ENCODE data around the gene KDM6A.
"Not testable (repeated sequence)": the region's sequence is repeated elsewhere in the genome, so short reads cannot be mapped to it uniquely, and the experiment has no call there.

The KDM6A gene

DNA sequence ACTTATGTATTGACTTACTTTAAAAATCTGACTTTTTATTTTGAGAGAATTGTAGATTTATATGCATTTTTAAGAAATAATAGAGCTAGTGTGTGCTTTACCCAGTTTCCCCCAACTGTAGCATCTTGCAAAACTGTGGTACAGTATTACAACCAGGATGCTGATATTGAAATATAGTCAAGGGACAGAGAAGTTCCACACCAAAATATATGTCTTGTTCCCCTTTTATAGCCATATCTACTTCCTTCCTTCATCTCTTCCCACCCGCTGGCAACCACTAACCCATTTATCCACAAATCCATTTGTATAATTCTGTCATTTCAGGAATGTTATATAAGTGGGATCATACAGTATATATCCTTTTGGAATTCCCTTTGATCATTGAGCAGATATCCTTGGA, 16.8 kb downstream of the KDM6A start:
- DNase-seq (ENCODE audit: low read depth in 2 of 2) = no peak

DNA sequence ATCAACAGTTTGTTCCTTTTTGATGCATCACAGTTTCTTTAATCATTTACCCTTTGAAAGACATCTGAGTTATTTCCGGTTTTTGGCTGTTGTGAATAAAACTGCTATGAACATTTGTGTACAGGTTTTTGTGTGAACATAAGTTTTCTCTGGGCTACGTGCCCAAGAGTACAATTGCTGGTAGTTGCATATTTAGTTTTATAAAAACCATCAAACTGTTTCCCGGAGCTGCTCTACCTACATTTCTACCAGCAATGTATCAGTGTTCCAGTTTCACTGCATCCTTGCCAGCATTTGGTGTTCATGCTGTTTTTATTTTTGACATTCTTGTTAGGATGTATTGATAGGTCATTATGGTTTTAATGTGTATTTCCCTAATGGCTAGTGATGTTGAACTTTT, 17.3 kb downstream of the KDM6A start:
- no peak for DNase-seq (ENCODE audit: low read depth in 2 of 2)

DNA sequence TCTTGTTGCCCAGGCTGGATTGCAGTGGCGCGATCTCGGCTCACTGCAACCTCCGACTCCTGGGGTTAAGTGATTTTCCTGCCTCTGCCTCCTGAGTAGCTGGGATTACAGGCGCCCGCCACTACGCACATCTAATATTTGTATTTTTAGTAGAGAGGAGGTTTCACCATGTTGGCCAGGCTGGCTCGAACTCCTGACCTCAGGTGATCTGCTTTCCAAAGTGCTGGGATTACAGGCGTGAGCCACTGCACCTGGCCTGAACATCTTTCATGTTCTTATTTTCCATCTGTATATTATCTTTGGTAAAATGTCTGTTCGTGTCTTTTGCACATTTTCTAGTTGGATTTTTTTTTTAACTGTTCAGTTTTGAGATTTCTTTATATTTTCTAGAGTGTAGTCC, 17.7 kb downstream of the KDM6A start:
- not testable (repeated sequence) for DNase-seq (ENCODE audit: low read depth in 2 of 2)

DNA sequence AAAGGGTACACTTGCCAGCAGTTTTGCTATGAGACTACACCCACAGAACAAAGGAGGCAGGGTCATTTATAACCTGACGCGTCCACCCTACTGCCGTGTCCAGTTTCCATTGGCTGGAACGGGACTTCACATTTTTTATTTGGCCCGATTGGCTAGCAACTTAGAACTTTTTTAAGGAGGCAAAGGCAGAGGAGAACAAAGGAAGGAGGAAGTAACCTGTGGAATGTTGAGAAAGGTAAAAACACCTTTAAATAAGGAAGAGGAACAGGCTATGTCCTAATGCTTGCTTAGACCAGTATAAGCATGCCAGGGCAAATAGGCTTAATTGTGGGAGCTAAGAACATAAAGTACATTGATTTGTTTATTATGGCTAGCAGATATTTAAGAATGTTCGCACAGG, 18.7 kb downstream of the KDM6A start:
- DNase-seq (ENCODE audit: low read depth in 2 of 2) = no peak

DNA sequence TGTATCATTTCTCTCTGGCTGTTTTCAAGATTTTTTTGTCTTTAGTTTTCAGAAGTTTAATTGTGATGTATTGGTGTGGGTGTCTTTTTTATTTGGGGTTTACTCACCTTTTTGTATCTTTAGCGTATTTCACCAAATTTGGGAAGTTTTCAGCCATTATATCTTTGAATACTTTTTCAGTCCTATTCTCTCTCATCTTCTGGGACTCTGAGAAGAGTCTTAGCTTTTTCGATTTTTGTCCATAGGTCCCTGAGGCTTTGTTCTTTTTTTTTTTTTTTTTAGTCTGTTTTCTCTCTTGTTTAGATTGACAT, 23.8 kb downstream of the KDM6A start:
- DNase-seq (ENCODE audit: low read depth in 2 of 2) = no peak

DNA sequence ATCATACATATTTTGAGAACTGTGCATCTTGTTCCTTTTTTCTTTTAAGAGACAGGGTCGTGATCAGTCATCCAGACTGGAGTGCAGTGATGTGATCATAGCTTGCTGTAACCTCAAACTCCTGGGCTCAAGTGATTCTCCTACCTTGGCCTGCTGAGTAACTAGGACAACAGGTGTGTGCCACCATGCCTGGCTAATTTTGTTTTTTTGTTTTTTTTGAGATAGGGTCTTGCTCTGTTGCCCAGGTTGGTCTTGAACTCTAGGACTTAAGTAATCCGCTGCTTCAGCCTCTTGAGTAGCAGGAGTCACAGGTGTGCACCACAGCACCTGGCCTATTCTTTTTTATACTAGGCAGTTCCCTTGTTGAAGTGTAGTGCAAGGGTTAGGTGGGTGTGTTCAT, 24.6 kb downstream of the KDM6A start:
- DNase-seq (ENCODE audit: low read depth in 2 of 2) = no peak

DNA sequence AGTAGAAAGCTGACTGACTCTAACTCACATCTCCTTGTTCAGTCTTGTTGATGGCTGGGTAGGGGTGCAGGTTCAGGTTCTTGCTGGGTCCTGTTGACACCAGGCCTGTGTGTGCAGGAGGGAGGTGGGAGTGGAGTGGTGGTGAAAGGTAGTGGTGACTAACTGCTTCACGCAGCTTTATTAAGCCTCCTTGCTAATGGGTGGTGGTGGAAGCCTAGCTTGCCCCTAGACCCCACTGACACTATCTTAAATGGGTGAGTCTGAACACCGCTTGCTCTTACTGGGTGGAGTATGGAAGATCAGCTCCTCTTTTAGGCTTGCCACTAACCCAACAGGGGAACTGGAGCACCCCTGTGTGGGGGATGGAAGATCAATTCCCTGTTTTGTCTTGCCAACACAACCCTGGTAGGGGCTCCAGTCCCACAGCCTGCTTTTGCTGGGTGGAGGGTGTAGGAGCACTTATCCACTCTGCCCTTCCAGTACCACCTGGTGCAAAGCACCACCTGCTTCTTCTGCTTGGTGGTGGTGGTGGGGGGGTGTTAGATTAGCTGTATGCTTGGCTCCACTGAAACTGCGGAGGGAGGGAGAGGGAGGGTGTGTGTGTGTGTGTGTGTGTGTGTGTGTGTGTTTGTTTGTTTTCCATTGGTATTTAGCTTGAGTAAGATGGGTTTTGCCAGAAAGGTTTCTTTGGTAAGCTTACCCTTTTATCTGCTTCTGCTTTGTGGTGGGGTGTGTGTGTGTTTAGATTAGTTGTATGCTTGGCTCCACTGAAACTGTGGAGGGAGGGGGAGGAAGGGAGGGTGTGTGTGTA, 25.6 kb downstream of the KDM6A start:
- DNase-seq (ENCODE audit: low read depth in 2 of 2) = no peak

DNA sequence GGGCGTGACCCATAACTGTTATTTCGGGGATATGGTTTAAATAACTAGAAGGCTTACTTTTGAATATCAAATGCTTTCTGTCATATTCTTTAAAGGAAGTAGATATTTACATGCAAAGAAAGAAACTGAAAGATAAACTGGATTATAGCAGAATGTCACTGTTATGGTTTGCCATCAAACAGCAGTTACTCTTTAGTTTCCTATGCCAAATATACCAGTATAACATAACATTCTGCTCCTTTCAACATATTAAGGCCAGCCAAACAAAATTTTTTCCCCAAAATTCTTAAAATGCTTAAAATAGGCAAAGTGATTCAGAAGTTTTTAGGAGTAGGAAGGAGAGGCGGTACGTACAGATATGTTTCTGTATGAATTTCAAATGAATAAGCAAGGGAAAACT, 27.0 kb downstream of the KDM6A start:
- no peak for DNase-seq (ENCODE audit: low read depth in 2 of 2)

DNA sequence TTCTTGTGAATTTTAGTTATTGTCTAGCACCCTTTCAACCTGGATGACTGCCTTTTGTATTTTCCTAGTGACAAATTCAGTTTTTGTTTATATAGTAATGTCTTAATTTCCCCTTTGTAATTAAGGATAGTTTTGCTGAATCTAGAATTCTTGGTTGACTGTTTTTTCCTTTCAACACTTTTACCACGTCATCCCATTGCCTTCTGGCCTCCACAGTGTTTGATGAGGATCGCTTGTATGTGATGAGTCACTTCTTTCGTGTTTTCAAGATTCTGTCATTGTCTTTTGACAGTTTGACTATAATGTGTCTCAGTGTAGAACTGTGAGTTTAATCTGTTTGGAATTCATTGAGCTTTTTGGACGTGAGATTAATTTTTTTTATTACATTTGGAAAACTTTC, 30.1 kb downstream of the KDM6A start:
- DNase-seq (ENCODE audit: low read depth in 2 of 2) = no peak

DNA sequence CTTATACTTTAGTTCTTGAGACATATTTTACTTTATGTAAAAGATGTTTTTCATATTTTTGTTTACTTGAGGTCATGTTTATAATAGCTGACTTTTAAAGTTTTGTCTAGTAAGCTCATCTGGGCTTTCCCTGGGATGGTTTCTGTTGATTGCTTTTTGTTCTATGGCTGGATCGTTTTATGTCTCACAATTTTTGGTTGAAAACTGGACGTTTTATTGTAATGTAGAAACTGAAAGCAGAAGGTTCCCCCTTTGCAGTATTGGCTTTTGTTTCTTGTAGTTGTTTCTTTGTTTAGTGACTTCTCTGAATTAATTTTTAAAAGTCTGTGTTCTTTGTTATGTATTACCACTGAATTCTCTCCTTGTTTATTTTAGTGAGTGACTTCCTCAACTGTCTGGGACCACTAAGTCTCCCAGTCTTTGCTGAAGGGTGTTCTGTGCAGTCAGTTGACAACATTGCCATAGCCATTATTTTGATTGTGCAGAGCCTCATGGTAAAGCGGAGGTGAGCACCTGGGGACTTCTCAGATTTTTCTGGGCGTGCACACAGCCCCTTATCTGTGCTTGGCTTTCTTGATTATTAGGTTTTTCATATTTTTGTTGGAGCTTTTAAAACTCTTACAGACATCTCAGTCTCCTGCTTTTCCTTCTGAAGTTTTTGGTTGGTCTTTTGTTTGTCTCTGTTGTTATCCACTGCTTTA, 31.0 kb downstream of the KDM6A start:
- DNase-seq (ENCODE audit: low read depth in 2 of 2) = no peak

DNA sequence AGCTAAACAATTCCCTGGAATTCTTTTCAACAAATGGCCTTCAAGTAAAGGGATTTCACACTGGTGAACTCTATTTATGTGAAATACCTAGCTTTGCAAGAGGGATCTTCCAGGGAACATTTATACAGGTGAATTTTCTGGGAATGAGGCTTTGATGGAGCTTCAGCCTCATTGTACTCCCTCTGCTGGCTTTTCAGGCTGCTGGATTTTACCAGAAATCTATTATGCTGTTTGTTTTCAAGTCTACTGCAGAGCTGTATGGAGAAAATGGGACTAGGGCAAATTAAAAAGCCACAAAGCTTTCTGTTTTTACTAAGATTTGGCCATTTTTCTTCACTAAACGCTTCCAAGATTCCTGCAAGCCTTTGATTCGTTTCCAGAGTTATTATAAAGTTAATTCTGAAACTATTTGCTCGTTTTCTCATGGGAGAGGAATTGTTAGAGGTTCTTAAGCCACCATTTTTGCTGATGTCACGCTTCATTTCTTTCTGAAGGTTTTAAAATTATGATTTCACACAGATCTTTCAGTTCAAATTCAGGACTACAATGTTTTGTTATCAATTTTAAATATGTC, 31.6 kb downstream of the KDM6A start:
- no peak for DNase-seq (ENCODE audit: low read depth in 2 of 2)

DNA sequence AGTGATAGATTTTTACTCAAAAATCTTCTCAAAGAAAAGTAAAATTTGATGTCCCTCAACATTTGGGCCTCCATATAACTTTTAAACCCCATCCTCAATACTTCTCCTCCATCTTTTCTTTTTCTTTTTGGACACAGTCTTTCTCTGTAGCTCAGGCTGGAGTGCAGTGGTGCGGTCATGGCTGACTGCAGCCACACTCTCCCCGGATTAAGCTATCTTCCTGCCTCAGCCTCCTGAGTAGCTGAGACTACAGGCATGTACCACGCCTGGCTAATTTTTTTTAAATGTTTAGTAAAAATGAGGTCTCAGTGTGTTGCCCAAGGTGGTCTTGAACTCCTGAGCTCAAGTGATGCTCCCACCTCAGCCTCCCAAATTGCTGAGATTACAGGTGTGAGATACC, 33.1 kb downstream of the KDM6A start:
- DNase-seq (ENCODE audit: low read depth in 2 of 2) = no peak

DNA sequence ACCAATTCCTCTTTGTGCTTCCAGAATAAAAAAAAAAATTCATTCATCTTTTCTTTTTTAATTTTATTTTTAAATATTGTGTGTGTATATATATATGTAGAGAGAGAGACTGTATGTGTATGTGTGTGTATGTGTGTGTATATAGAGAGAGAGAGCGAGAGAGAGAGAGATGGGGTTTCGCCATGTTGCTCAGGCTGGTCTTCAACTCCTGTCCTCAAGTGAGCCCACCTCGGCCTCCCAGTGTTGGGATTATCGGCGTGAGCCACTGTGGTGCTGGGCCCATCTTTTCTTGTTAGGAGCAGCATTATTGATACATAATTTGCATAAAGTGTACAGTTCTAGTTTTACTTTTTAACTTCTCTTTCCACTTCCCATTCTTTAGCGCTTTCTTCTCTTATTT, 33.6 kb downstream of the KDM6A start:
- DNase-seq (ENCODE audit: low read depth in 2 of 2) = no peak

DNA sequence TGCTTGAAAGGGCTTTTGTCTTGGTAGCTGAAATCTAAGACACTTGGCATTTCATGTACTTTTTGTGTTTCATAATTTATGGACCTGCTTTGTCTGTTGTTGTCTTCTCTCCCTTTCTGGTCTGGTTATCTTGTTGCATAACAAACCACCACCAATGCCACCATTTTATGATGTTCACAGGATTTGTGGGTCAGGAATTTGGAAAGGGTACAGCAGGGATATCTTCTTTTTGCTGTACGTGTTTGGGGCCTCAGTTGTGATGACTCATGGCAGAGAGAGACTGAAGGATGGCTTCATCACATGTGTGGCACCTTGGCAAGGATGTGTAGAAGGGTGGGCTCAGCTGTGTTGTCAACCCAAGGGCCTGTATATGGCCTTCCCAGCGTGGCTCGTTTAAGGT, 35.2 kb downstream of the KDM6A start:
- DNase-seq (ENCODE audit: low read depth in 2 of 2) = no peak

DNA sequence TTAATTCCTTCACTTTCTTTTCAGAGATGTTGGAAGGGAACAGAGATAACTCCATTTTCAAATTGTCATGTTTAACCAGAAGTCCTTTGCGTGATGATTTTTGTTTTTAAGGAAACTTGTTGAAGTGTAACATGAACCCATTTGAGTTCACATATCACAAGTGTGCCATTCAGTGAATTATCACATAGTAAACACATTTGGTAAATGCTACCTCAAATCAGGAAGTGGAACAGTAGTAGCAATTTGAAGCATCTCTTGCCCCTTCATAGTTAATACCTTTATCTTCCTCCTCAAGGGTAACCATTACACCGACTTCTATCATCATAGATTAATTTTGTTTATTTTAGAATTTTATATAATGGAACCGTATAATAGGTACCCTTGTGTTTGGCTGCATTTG, 35.8 kb downstream of the KDM6A start:
- DNase-seq (ENCODE audit: low read depth in 2 of 2) = no peak

DNA sequence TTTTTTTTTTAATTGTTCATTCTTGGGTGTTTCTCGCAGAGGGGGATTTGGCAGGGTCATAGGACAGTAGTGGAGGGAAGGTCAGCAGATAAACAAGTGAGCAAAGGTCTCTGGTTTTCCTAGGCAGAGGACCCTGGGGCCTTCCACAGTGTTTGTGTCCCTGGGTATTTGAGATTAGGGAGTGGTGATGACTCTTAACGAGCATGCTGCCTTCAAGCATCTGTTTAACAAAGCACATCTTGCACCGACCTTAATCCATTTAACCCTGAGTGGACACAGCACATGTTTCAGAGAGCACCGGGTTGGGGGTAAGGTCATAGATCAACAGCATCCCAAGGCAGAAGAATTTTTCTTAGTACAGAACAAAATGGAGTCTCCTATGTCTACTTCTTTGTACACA, 37.5 kb downstream of the KDM6A start:
- not testable (repeated sequence) for DNase-seq (ENCODE audit: low read depth in 2 of 2)

DNA sequence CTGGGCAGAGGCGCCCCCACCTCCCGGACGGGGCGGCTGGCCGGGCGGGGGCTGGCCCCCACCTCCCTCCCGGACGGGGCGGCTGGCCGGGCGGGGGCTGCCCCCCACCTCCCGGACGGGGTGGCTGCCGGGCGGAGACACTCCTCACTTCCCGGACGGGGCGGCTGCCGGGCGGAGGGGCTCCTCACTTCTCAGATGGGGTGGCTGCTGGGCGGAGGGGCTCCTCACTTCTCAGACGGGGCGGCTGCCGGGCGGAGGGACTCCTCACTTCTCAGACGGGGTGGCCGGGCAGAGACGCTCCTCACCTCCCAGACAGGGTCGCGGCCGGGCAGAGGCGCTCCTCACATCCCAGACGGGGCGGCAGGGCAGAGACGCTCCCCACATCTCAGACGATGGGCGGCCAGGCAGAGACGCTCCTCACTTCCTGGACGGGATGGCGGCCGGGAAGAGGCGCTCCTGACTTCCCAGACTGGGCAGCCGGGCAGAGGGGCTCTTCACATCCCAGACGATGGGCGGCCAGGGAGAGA, 38.1 kb downstream of the KDM6A start:
- DNase-seq (ENCODE audit: low read depth in 2 of 2) = not testable (repeated sequence)

DNA sequence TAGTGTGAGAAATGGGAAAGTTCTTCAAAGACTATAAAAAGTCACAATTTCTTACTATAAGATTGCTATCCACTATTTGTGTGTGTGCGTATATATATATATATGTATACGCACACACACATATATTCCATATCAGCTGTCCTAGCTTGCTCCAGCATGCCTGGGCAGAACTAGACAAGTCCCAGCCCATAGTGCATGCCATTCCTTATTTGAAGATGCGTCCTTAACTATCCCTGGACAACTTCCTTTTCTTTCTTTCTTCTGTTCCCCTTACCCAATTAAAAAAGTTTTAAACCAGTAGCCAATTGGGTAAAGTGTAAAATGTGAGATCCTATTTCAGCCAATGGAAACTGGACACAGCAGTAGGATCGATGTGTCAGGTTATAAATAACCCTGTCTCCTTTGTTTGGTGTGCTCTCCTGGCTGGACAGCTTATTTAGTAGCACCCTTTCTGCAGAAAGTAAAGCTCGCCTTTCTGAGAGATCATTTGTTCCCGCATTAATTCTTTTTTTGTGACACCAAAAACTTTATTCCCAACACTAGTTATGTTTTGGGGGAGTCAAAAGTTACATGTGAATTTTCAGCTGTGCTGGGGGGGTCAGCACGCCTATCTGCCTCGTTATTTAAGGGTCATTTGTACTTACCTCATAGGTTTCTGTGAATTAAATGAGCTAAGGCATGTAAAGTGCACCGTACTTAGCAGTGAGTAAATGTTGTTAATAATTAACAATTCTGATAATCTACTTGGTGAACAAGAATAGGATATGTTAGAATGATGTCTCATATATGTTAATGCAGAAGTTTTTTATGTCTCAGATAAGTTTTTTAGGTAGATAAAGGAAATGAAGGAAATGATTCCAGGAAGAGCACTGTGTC, 40.9 kb downstream of the KDM6A start:
- DNase-seq (ENCODE audit: low read depth in 2 of 2) = no peak

DNA sequence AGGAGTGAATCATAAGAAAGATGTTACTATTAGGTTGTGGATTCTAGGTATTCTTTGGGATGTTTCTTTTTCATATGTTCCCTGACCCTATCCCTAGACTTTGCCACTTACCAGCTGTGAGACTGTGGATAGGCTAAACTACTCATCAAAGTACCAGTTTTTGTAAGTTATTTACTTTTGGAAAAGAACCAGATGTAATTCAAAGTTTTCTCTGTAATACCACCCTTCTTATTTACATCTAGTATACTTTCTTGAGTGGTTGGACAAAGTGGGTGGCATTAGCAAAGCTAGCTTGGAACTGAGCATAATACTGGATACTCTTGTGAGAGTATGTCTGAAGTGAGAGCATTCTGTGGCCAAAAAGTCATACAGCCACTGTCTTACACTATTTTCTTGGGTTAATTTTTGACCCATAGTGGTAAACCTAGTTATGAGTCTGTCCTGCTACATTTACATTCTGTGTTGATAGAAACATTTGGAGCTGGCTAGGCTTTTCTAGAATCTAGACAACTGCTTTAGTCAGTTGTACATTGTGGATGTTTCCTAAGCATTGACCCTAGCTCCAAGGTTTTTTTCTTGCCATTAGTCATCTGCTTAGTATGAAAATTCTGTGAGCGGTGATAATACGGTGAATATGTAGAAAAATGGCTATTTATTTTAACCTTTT, 41.7 kb downstream of the KDM6A start:
- DNase-seq (ENCODE audit: low read depth in 2 of 2) = no peak

DNA sequence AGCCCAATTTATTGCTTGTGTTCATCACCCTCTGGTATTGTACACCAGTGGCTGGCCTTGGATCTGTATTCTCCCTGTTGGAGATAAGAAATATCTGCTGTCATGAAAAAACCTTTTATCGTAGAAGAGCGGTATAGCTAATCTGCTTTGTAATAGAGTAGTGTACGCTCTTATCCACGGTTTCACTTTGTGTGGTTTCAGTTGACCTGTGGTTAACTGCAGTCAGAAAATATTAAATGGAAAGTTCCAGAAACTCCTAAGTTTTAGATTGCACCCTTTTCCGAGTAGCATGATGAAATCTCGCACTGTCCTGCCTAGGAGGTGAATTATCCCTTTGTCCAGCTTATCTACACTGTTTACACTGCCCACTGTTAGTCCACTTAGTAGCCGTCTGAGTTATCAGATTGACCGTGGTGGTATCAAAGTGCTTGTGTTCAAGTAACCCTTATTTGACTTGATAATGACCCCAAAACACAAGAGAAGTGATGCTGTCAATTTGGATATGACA, 42.4 kb downstream of the KDM6A start:
- no peak for DNase-seq (ENCODE audit: low read depth in 2 of 2)

DNA sequence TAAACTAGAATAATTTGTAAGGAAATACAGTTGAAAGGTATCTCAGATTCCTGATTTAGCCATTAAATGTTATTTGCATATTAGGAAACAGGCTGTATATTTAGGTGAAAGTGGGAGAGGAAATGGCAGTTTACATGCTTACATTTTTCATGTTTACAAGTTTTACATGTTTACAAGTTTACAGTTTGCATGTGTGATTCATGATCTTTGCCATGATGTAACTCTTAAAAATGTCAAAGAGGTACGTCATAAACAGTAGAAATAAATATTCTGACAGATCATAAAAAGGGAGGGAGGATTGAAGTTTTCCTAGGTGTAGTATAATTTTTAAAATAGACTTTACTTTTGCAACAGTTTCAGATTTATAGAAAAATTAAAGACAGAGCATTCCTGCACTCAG, 45.7 kb downstream of the KDM6A start:
- DNase-seq (ENCODE audit: low read depth in 2 of 2) = no peak
